GOT3 (cell line): ENCODE measurements around the gene NSMCE1.
"Not testable (repeated sequence)": the region's sequence is repeated elsewhere in the genome, so short reads cannot be mapped to it uniquely, and the experiment has no call there.

Experiments
- DNase-seq: peaks from one replicate; lab custom pipeline; 2025; ENCODE audit warnings: mixed read lengths; lab: John Stamatoyannopoulos, UW

NSMCE1 gene

GRCh38 chr16:27269300-27270150 lies 953 bp upstream of the NSMCE1 start:
- no peak for DNase-seq

GRCh38 chr16:27267037-27267677 lies 1.4 kb downstream of the NSMCE1 start:
- DNase-seq: no peak

- DNase-seq: no peak
These were observed 2.6 kb downstream of the NSMCE1 start for GRCh38 chr16:27265982-27266381.

GRCh38 chr16:27264151-27264550 lies 4.4 kb downstream of the NSMCE1 start:
- DNase-seq: no peak

GRCh38 chr16:27262904-27263423 lies 5.6 kb downstream of the NSMCE1 start:
- not testable (repeated sequence) for DNase-seq

- DNase-seq: no peak
These were observed 8.9 kb downstream of the NSMCE1 start for GRCh38 chr16:27259710-27260109.

- DNase-seq: no peak
These were observed 10.3 kb downstream of the NSMCE1 start for GRCh38 chr16:27258241-27258734.

GRCh38 chr16:27257271-27257670 lies 11.3 kb downstream of the NSMCE1 start:
- DNase-seq: no peak

- no peak for DNase-seq
These were observed 11.7 kb downstream of the NSMCE1 start for GRCh38 chr16:27256861-27257260.

GRCh38 chr16:27254262-27254811 lies 14.2 kb downstream of the NSMCE1 start:
- DNase-seq: no peak

GRCh38 chr16:27253526-27253930 lies 15.0 kb downstream of the NSMCE1 start:
- DNase-seq: no peak

GRCh38 chr16:27252206-27252585 lies 16.4 kb downstream of the NSMCE1 start:
- no peak for DNase-seq

GRCh38 chr16:27251541-27252205 lies 16.9 kb downstream of the NSMCE1 start:
- DNase-seq: no peak

GRCh38 chr16:27248886-27249285 lies 19.7 kb downstream of the NSMCE1 start:
- DNase-seq: not testable (repeated sequence)

GRCh38 chr16:27248036-27248435 lies 20.5 kb downstream of the NSMCE1 start:
- DNase-seq: no peak

- DNase-seq: not testable (repeated sequence)
These were observed 21.5 kb downstream of the NSMCE1 start for GRCh38 chr16:27247076-27247475.

GRCh38 chr16:27246439-27246838 lies 22.1 kb downstream of the NSMCE1 start:
- no peak for DNase-seq

- no peak for DNase-seq
These were observed 23.0 kb downstream of the NSMCE1 start for GRCh38 chr16:27245276-27246172.

GRCh38 chr16:27244363-27244755 lies 24.2 kb downstream of the NSMCE1 start:
- DNase-seq: no peak

- no peak for DNase-seq
These were observed 24.7 kb downstream of the NSMCE1 start for GRCh38 chr16:27243725-27244362.
